NCI-H748 (cell line): ENCODE data around the gene CAMK2A.

Experiments
- DNase-seq: peaks from one replicate; lab custom pipeline; 2025; ENCODE audit not compliant: unreplicated experiment; lab: John Stamatoyannopoulos, UW

CAMK2A gene

DNA sequence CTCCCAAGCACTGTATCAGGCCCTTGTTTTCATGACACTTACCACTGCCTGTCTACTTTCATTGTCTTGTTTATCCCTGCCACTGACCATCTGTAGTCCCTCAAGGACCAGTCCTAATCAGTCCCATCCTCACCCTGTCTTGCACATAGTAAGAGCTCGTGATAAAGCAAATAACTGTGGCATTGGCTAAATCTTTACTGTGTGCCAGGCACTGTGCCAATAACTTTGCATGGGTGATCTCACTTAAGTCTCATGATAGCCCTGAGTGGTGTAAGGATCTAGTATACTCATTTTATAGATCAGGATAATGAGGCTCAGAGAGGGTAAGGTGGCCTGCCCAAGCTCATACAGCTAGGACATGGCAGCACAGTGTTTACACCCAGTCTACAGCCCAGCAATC, 117.4 kb downstream of the CAMK2A start:
- no peak for DNase-seq
